ENCODE data around the gene MAN2B1. TPM values are rescaled to one million over a fixed set of nuclear protein-coding genes. Genes with fewer than 3 reads are reported as not detected.

MAN2B1 gene
- total and polyA plus RNA-seq, 2 experiments from 2014 or later, result 68.8 to 77.1 TPM

DNA sequence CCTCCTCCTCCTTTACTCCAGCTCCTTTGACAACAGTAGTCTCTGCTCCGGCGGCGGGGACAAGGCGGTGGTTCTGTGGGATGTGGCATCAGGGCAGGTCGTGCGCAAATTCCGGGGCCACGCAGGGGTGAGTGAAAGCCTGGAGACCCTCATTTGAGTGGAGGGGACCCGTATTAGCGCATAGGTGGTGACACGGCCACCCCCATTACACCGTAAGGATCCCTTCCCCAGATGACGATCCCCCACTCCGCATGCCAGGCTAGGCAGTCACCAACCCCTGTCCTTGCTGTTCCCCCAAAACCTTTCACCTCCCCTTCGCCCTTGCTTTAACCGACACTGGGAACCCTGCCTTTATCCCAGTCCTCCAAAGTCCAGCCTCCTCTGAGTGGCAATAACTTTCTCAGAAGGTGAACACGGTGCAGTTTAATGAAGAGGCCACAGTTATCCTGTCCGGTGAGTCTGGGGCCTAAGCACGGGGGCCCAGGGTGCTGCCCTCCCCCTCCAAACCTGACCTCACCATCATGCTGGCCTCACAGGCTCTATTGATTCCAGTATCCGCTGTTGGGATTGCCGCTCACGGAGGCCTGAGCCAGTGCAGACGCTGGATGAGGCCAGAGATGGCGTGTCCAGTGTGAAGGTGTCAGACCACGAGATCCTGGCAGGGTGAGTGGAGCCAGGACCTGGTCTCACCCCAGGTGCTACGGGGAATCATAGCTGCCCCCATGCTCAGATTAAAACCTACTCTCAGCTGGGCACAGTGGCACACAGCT lies 3.8 kb upstream of the MAN2B1 start:
- Histone ChIP-seq H3K4me3 (peak overlapping the region; percentile 75), H2AFZ (no peak overlapping the region), H3K9me2 (replicated peaks; ENCODE audit: insufficient read depth) (no peaks in the 10 kb centered on the region), H3K27ac (peak overlapping the region; percentile 99), H3K27me3 (no peaks in the 10 kb centered on the region), H3K9me3 (ENCODE audit: low read depth) (no peaks in the 10 kb centered on the region), H3K4me2 (peak overlapping the region; percentile 98), H3K4me1 (ENCODE audit: insufficient read depth) (peaks cover 14% of the 10 kb centered on the region), H3K36me3 (replicated peaks; ENCODE audit: insufficient read depth, low read depth) (no peaks in the 10 kb centered on the region), H4K20me1 (ENCODE audit: insufficient read depth, poor library complexity, severe bottlenecking) (no peaks in the 10 kb centered on the region), H3K79me2 (peaks cover 48% of the 10 kb centered on the region)
- TF ChIP-seq EZH2 (IDR thresholded peaks at IDR 0.05; ENCODE audit: borderline replicate concordance), result no peak
- TF ChIP-seq, protein P1, sequence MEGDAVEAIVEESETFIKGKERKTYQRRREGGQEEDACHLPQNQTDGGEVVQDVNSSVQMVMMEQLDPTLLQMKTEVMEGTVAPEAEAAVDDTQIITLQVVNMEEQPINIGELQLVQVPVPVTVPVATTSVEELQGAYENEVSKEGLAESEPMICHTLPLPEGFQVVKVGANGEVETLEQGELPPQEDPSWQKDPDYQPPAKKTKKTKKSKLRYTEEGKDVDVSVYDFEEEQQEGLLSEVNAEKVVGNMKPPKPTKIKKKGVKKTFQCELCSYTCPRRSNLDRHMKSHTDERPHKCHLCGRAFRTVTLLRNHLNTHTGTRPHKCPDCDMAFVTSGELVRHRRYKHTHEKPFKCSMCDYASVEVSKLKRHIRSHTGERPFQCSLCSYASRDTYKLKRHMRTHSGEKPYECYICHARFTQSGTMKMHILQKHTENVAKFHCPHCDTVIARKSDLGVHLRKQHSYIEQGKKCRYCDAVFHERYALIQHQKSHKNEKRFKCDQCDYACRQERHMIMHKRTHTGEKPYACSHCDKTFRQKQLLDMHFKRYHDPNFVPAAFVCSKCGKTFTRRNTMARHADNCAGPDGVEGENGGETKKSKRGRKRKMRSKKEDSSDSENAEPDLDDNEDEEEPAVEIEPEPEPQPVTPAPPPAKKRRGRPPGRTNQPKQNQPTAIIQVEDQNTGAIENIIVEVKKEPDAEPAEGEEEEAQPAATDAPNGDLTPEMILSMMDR (IDR thresholded peaks at IDR 0.05; ENCODE audit: poor library complexity), result no peak
- TF ChIP-seq EZH2phosphoT487 (IDR thresholded peaks at IDR 0.05; ENCODE audit: low read depth, severe bottlenecking, unreplicated experiment), result no peak
- DNase-seq (ENCODE audit: low spot score), result no peak
- 61% methylated on average over 25 of the region's 26 CpGs for WGBS (ENCODE audit: low lambda C conversion rate, missing lambda C conversion rate)

DNA sequence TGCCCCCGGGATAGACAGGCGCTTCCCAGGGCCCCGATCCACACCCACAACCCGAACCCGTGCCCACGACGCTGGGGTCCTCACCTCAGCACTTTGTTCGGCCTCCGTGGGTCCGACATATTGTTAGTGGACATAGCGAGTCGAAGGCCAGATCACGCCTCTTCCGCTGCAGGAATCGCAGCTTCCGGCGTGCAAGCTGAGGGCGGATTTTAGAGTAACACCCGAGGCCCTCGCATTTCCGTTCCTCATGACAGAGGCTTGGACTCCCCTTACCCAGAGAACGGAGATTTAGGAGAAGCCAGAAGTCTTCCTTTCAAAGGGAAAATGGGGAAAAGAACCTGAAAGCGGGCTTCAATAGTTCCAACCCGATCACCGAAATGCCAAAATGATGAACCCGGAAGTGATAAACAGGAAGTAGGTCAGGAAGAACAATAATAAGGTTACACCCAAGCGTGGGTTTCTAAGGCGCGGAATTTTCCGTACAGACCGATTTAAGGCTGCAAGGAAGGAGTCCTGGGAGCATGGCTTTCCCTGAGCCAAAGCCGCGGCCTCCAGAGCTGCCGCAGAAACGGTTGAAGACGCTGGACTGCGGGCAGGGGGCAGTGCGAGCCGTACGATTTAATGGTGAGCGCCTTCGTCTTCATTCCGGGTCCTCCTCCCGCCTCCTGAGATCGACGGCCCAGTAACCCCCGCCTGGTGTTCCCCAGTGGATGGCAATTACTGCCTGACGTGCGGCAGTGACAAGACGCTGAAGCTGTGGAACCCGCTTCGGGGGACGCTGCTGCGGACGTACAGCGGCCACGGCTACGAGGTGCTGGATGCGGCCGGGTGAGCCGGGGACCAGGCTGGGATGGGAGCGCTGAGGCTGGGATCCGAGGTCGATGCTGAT lies 3.0 kb upstream of the MAN2B1 start:
- Histone ChIP-seq H4K20me1 (ENCODE audit: insufficient read depth, poor library complexity, severe bottlenecking) (no peaks in the 10 kb centered on the region), H3K4me2 (peak overlapping the region; percentile 98), H3K4me3 (peak overlapping the region; percentile 75), H3K36me3 (replicated peaks; ENCODE audit: insufficient read depth, low read depth) (no peaks in the 10 kb centered on the region), H3K79me2 (peaks cover 48% of the 10 kb centered on the region), H2AFZ (peak overlapping the region; percentile 99), H3K27me3 (no peaks in the 10 kb centered on the region), H3K9me2 (replicated peaks; ENCODE audit: insufficient read depth) (no peaks in the 10 kb centered on the region), H3K27ac (peak overlapping the region; percentile 99), H3K9me3 (ENCODE audit: low read depth) (no peaks in the 10 kb centered on the region), H3K4me1 (ENCODE audit: insufficient read depth) (peaks cover 14% of the 10 kb centered on the region)
- DNase-seq (ENCODE audit: low spot score), result peak; percentile 87
- 3% methylated on average over 64 of the region's 64 CpGs for WGBS (ENCODE audit: low lambda C conversion rate, missing lambda C conversion rate)
- TF ChIP-seq, protein P1 (IDR thresholded peaks at IDR 0.05; ENCODE audit: poor library complexity), result no peak
- TF ChIP-seq EZH2 (IDR thresholded peaks at IDR 0.05; ENCODE audit: borderline replicate concordance) (no peak), EZH2phosphoT487 (IDR thresholded peaks at IDR 0.05; ENCODE audit: low read depth, severe bottlenecking, unreplicated experiment) (no peak)

DNA sequence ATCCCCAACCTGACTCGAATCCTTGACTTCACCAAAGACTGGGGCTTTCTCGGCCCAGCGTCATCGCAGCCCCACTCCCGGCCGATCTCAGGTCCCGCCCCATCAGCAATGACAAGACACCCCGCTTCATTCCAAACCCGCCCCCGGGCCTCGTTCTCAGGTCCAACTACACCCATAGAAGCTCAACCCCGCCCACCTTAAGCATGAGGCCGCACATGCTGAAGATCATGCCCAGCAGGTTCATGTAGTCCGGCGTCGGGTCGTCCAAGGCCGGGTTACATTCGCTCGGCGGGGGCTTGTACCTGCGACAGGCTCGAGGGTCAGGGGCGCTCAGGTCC lies 2.4 kb upstream of the MAN2B1 start:
- Histone ChIP-seq H3K9me3 (ENCODE audit: low read depth) (no peaks in the 10 kb centered on the region), H3K79me2 (peaks cover 48% of the 10 kb centered on the region), H3K27ac (peak overlapping the region; percentile 99), H2AFZ (peak overlapping the region; percentile 99), H3K4me1 (ENCODE audit: insufficient read depth) (peaks cover 14% of the 10 kb centered on the region), H3K4me2 (peak overlapping the region; percentile 98), H3K36me3 (replicated peaks; ENCODE audit: insufficient read depth, low read depth) (no peaks in the 10 kb centered on the region), H3K27me3 (no peaks in the 10 kb centered on the region), H4K20me1 (ENCODE audit: insufficient read depth, poor library complexity, severe bottlenecking) (no peaks in the 10 kb centered on the region), H3K9me2 (replicated peaks; ENCODE audit: insufficient read depth) (no peaks in the 10 kb centered on the region), H3K4me3 (peak overlapping the region; percentile 75)
- WGBS (ENCODE audit: low lambda C conversion rate, missing lambda C conversion rate), result 3% methylated on average over 24 of the region's 24 CpGs
- TF ChIP-seq EZH2phosphoT487 (IDR thresholded peaks at IDR 0.05; ENCODE audit: low read depth, severe bottlenecking, unreplicated experiment) (no peak), EZH2 (IDR thresholded peaks at IDR 0.05; ENCODE audit: borderline replicate concordance) (no peak)
- DNase-seq (ENCODE audit: low spot score), result peak; percentile 78
